GM19193 (cell line): ENCODE measurements around the gene PCDHB16.
"Not testable (repeated sequence)": the region's sequence is repeated elsewhere in the genome, so short reads cannot be mapped to it uniquely, and the experiment has no call there.

Experiments
- POLR2A ChIP-seq: IDR thresholded peaks from 4 replicates; pipeline ENCODE4 v1.6.1; 2011; ENCODE audit not compliant: insufficient read depth, insufficient read length; ENCODE audit errors: extremely low read depth

PCDHB16 gene

DNA sequence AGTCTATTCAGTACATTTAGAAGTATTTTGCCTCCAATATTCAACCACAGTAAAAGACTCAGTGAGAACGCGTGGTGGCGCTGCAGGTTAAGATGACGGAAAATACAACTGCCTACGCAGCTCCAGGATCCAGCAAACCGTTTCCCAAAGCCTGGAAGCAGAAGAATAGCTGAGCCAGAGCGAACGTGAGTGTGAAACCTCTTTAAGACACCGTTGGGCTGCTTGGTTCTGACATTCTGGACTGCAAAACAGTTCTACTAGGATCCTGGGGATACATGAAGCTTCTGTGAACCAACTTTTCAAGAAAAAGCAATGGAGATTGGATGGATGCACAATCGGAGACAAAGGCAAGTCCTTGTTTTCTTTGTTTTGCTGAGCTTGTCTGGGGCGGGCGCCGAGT is at the start of gene PCDHB16:
TSS of gene PCDHB16 (plus strand) at position 140 of the 400 bp plus-strand sequence. CDS start at position 313, 173 bp downstream.
- no peak for TF ChIP-seq POLR2A

DNA sequence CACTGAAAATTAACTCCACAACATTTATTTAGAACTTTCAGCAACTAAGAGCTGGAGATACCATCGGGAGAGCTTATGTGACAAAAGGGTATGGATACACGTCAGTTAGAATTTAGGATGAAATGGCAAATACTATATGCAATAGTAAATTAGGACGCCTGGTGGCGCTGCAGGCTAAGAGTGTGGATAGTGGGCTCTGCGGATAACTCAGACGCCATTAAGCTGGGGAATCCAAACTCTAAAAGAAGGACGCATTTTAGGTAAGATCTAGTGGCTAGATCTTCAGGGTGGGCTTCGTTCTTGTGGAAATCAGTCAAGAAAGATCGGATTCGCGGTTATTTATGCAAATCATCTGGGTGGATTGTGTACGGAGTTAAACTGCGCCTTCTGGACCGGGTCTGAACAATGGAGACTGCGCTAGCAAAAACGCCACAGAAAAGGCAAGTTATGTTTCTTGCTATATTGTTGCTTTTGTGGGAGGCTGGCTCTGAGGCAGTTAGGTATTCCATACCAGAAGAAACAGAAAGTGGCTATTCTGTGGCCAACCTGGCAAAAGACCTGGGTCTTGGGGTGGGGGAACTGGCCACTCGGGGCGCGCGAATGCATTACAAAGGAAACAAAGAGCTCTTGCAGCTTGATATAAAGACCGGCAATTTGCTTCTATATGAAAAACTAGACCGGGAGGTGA is 47.0 kb upstream of the PCDHB16 start, which contains the start of gene PCDHB5:
TSS of gene PCDHB5 (plus strand) at position 177 of the 688 bp plus-strand sequence. CDS start at position 406, 229 bp downstream.
- TF ChIP-seq POLR2A, result no peak

DNA sequence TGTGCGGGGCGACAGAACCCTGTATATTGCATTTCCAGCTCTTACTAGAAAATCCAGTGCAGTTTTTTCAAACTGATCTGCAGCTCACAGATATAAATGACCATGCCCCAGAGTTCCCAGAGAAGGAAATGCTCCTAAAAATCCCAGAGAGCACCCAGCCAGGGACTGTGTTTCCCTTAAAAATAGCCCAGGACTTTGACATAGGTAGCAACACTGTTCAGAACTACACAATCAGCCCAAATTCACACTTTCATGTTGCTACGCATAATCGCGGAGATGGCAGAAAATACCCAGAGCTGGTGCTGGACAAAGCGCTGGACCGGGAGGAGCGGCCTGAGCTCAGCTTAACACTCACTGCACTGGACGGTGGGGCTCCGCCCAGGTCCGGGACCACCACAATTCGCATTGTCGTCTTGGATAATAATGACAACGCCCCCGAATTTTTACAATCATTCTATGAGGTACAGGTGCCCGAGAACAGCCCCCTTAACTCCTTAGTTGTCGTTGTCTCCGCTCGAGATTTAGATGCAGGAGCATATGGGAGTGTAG is 46.4 kb upstream of the PCDHB16 start:
- no peak for TF ChIP-seq POLR2A

- TF ChIP-seq POLR2A, result no peak
Observed at GRCh38 chr5:141149812-141150211, 32.4 kb upstream of the PCDHB16 start, which contains the start of gene PCDHB6. TSS of gene PCDHB6 (plus strand) at chr5:141150057. CDS start at chr5:141150258, 201 bp downstream.

- no peak for TF ChIP-seq POLR2A
Observed at GRCh38 chr5:141150224-141150992, 31.8 kb upstream of the PCDHB16 start.

- TF ChIP-seq POLR2A, result no peak
Observed at GRCh38 chr5:141150993-141151325, 31.2 kb upstream of the PCDHB16 start.

DNA sequence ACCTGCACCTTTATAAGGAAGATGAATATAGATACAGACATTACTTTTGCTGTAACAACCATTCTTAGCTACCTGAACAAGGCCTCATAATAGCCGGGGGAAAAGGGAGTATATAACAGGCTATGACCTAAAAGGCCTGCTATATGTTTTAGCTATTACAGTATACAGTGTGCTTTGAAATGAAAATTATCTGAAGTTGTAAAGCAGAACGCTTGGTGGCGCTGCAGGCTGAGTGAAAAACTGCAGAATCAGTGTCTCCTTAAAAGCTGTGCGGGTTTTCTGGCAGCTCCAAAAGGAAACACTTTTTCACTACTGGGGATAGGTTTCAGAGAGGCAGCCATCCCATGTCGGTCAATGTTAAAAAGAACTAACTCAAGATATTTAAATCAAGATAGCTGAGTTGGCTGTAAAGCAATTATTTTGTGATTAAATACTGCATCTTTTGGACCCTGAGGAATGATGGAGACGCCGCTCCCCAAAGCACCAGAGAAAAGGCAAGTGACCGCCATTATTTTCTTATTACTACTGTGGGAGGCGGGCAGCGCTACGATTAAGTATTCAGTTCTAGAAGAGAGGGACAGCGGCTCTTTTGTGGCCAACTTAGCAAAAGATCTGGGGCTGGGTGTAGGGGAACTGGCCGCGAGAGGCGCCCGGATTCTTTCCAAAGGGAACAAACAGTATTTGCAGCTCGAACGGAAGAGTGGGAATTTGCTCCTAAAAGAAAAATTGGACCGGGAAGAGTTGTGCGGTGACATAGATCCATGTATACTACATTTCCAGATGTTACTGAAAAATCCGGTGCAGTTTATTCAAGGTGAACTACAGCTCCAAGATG is 26.4 kb upstream of the PCDHB16 start:
- TF ChIP-seq POLR2A, result no peak

- TF ChIP-seq POLR2A, result no peak
Observed at GRCh38 chr5:141172381-141173204, 9.6 kb upstream of the PCDHB16 start, which contains the start of gene PCDHB7. TSS of gene PCDHB7 (plus strand) at chr5:141172644. CDS start at chr5:141172836, 192 bp downstream.

DNA sequence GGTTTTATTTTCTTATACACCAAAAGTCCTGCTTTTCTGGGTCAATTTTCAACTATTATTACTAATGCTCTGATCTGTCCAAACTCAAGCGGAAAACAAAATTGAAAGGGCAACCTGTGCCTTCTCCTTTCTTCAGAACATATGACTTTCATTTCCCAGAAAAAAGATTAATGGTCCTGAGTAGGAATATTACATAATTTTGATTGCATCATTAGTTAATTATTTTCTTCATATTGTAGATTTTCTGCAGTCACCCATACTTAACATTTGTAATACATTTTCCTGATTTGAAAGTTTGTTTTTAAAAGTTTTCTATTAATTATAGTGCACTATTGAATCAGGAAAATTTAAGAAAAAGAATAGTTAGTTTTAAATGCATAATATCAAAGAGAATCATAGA is 6.3 kb upstream of the PCDHB16 start:
- TF ChIP-seq POLR2A, result no peak

GRCh38 chr5:141177577-141178191 is 4.5 kb upstream of the PCDHB16 start, which contains the start of gene PCDHB8:
TSS of gene PCDHB8 (plus strand) at chr5:141177790. CDS start at chr5:141178035, 245 bp downstream.
- not testable (repeated sequence) for TF ChIP-seq POLR2A

DNA sequence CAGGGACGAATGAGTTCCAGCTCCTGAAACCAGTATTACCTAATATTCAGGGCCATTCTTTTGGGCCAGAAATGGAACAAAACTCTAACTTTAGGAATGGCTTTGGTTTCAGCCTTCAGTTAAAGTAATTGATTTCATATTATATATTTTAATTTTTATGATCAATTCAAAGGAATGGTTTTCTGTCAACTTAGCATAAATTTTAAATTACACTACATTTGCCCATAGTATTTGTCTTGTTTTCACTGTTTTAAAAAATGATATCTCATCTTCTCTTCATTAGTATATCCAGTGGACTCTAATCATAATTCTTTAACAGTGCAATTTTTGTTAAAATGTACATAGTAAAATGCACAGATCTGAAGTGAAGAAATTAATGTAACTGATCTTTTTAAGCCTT is 1.9 kb upstream of the PCDHB16 start:
- no peak for TF ChIP-seq POLR2A

- TF ChIP-seq POLR2A, result no peak
Observed at GRCh38 chr5:141186897-141187512, 4.8 kb downstream of the PCDHB16 start, which contains the start of gene PCDHB9. TSS of gene PCDHB9 (plus strand) at chr5:141187161. CDS start at chr5:141187319, 158 bp downstream.
